Measurements from ENCODE around the gene PSKH1.
"Not testable (repeated sequence)": the region's sequence is repeated elsewhere in the genome, so short reads cannot be mapped to it uniquely, and the experiment has no call there.

Gene PSKH1

GRCh38 chr16:67860589-67861398 is 32.3 kb upstream of the PSKH1 start:
- no peak for TF ChIP-seq CTCF (IDR thresholded peaks at IDR 0.05; ENCODE audit: poor library complexity, severe bottlenecking)
- no peaks in the 10 kb centered on the region for H3K9me3 ChIP-seq (ENCODE audit: severe bottlenecking)
- peak overlapping the region; percentile 3 for H3K27ac ChIP-seq (ENCODE audit: poor library complexity, severe bottlenecking)
- H3K36me3 ChIP-seq (ENCODE audit: low read depth), result peaks cover 34% of the 10 kb centered on the region
- H3K4me3 ChIP-seq (ENCODE audit: severe bottlenecking), result no peak overlapping the region
- no peaks in the 10 kb centered on the region for H3K27me3 ChIP-seq (ENCODE audit: insufficient read depth, poor library complexity, severe bottlenecking)
- H3K4me1 ChIP-seq (ENCODE audit: insufficient read depth, poor library complexity, severe bottlenecking), result peaks cover 30% of the 10 kb centered on the region
- peak; percentile 26 for ATAC-seq (ENCODE audit: low read depth)
- no peak for DNase-seq (ENCODE audit: low spot score)

GRCh38 chr16:67861877-67862276 is 31.2 kb upstream of the PSKH1 start:
- TF ChIP-seq CTCF (IDR thresholded peaks at IDR 0.05; ENCODE audit: poor library complexity, severe bottlenecking), result no peak
- no peaks in the 10 kb centered on the region for H3K9me3 ChIP-seq (ENCODE audit: severe bottlenecking)
- H3K4me1 ChIP-seq (ENCODE audit: insufficient read depth, poor library complexity, severe bottlenecking), result peaks cover 26% of the 10 kb centered on the region
- ATAC-seq (ENCODE audit: low read depth), result no peak
- H3K36me3 ChIP-seq (ENCODE audit: low read depth), result peaks cover 42% of the 10 kb centered on the region
- DNase-seq (ENCODE audit: low spot score), result no peak
- no peak overlapping the region for H3K27ac ChIP-seq (ENCODE audit: poor library complexity, severe bottlenecking)
- no peaks in the 10 kb centered on the region for H3K27me3 ChIP-seq (ENCODE audit: insufficient read depth, poor library complexity, severe bottlenecking)
- H3K4me3 ChIP-seq (ENCODE audit: severe bottlenecking), result no peak overlapping the region

- Histone ChIP-seq H3K27ac (ENCODE audit: poor library complexity, severe bottlenecking) (no peak overlapping the region), H3K27me3 (ENCODE audit: insufficient read depth, poor library complexity, severe bottlenecking) (no peaks in the 10 kb centered on the region), H3K9me3 (ENCODE audit: severe bottlenecking) (no peaks in the 10 kb centered on the region), H3K36me3 (ENCODE audit: low read depth) (peaks cover 53% of the 10 kb centered on the region), H3K4me1 (ENCODE audit: insufficient read depth, poor library complexity, severe bottlenecking) (peaks cover 17% of the 10 kb centered on the region), H3K4me3 (ENCODE audit: severe bottlenecking) (no peak overlapping the region)
- ATAC-seq (ENCODE audit: low read depth) (no peak), DNase-seq (ENCODE audit: low spot score) (no peak)
- no peak for TF ChIP-seq CTCF (IDR thresholded peaks at IDR 0.05; ENCODE audit: poor library complexity, severe bottlenecking)
Observed at GRCh38 chr16:67862623-67863583, 30.2 kb upstream of the PSKH1 start.

- not testable (repeated sequence) for H3K4me3 ChIP-seq (ENCODE audit: severe bottlenecking); H3K27me3 ChIP-seq (ENCODE audit: insufficient read depth, poor library complexity, severe bottlenecking); H3K9me3 ChIP-seq (ENCODE audit: severe bottlenecking); DNase-seq (ENCODE audit: low spot score); ATAC-seq (ENCODE audit: low read depth); H3K27ac ChIP-seq (ENCODE audit: poor library complexity, severe bottlenecking)
- Histone ChIP-seq H3K36me3 (ENCODE audit: low read depth) (peaks cover 64% of the 10 kb centered on the region), H3K4me1 (ENCODE audit: insufficient read depth, poor library complexity, severe bottlenecking) (peaks cover 12% of the 10 kb centered on the region)
Observed at GRCh38 chr16:67864044-67864443, 29.0 kb upstream of the PSKH1 start.

- Histone ChIP-seq H3K27ac (ENCODE audit: poor library complexity, severe bottlenecking) (no peak overlapping the region), H3K4me3 (ENCODE audit: severe bottlenecking) (no peak overlapping the region), H3K4me1 (ENCODE audit: insufficient read depth, poor library complexity, severe bottlenecking) (peaks cover 12% of the 10 kb centered on the region), H3K9me3 (ENCODE audit: severe bottlenecking) (no peaks in the 10 kb centered on the region), H3K36me3 (ENCODE audit: low read depth) (peaks cover 70% of the 10 kb centered on the region), H3K27me3 (ENCODE audit: insufficient read depth, poor library complexity, severe bottlenecking) (no peaks in the 10 kb centered on the region)
- ATAC-seq (ENCODE audit: low read depth) (no peak), DNase-seq (ENCODE audit: low spot score) (no peak)
- TF ChIP-seq CTCF (IDR thresholded peaks at IDR 0.05; ENCODE audit: poor library complexity, severe bottlenecking), result no peak
Observed at GRCh38 chr16:67864594-67864993, 28.5 kb upstream of the PSKH1 start.
